IMR-90 (cell line): ENCODE results near the gene FOXF1. TPM values are rescaled to one million over a fixed set of nuclear protein-coding genes. Genes with fewer than 3 reads are reported as not detected.

ENCODE experiments used
- ATAC-seq: fragments of 200-7000 bp; cut with Tn5 transposase; 2 replicates; pipeline ENCODE4 v1.9.1; 2020; ENCODE audit warnings: low read depth, mild to moderate bottlenecking, moderate library complexity
- BruUV-seq: library from RNA; stranded (reverse); fragments of 400-500 nt; replicated peaks from 2 replicates; lab custom pipeline; 2021; lab: Mats Ljungman, UMichigan
- CTCF ChIA-PET: fragments of 300-600 bp; formaldehyde crosslinking; extraction: SDS; loops from one replicate; lab custom pipeline; 2021; ENCODE audit warnings: antibody characterized with exemption; lab: Yijun Ruan, JAX
- POLR2A ChIA-PET: fragments of 300-600 bp; sonication (Branson Sonifier 250); formaldehyde crosslinking; loops from one replicate; lab custom pipeline; 2022; ENCODE audit warnings: antibody characterized with exemption; ENCODE audit not compliant: unreplicated experiment; lab: Charles Lee
- DNase-seq: peaks from one replicate; pipeline ENCODE4 v3.0.0; 2013
- H2AFZ ChIP-seq: replicated peaks from 2 replicates; pipeline ENCODE3; 2013; ENCODE audit warnings: low read length, mild to moderate bottlenecking; ENCODE audit not compliant: poor library complexity
- H2AK5ac ChIP-seq: 2 replicates; pipeline ENCODE4 v1.6.1; 2013; ENCODE audit warnings: low read depth, low read length, inconsistent platforms
- H2AK9ac ChIP-seq: replicated peaks from 2 replicates; pipeline ENCODE3; 2013; ENCODE audit warnings: mild to moderate bottlenecking, low read depth, low read length, moderate library complexity; ENCODE audit not compliant: poor library complexity
- H2BK120ac ChIP-seq: 2 replicates; pipeline ENCODE4 v1.6.1; 2013; ENCODE audit warnings: low read depth, low read length, inconsistent platforms
- H2BK15ac ChIP-seq: 3 replicates; pipeline ENCODE4 v1.6.1; 2013; ENCODE audit warnings: low read depth, low read length, inconsistent platforms
- H2BK20ac ChIP-seq: 2 replicates; pipeline ENCODE4 v1.6.1; 2013; ENCODE audit warnings: low read depth, mild to moderate bottlenecking, inconsistent platforms, low read length, moderate library complexity
- H2BK5ac ChIP-seq: 2 replicates; pipeline ENCODE4 v1.6.1; 2013; ENCODE audit warnings: mild to moderate bottlenecking, low read depth, low read length, inconsistent platforms; ENCODE audit not compliant: poor library complexity, severe bottlenecking
- H3K14ac ChIP-seq: replicated peaks from 2 replicates; pipeline ENCODE4 v1.6.1; 2013; ENCODE audit warnings: low read depth, low read length, inconsistent platforms
- H3K18ac ChIP-seq: 2 replicates; pipeline ENCODE4 v1.6.1; 2013; ENCODE audit warnings: low read depth, low read length, control low read depth
- H3K23ac ChIP-seq: 2 replicates; pipeline ENCODE4 v1.6.1; 2013; ENCODE audit warnings: low read depth, low read length, inconsistent platforms
- H3K27ac ChIP-seq: 2 replicates; pipeline ENCODE4 v1.5.1; 2013; ENCODE audit warnings: mild to moderate bottlenecking, control low read depth, low read length; ENCODE audit not compliant: insufficient read depth
- H3K27me3 ChIP-seq: 2 replicates; pipeline ENCODE4 v1.6.1; 2013; ENCODE audit warnings: low read length; ENCODE audit not compliant: control insufficient read depth, insufficient read depth
- H3K36me3 ChIP-seq: 2 replicates; pipeline ENCODE4 v1.6.1; 2013; ENCODE audit warnings: low read length, mixed read lengths; ENCODE audit not compliant: control insufficient read depth, insufficient read depth
- H3K4ac ChIP-seq: 2 replicates; pipeline ENCODE4 v1.6.1; 2013; ENCODE audit warnings: low read depth, low read length, inconsistent platforms
- H3K4me1 ChIP-seq: 2 replicates; pipeline ENCODE4 v1.6.1; 2013; ENCODE audit warnings: low read length, mixed read lengths; ENCODE audit not compliant: control insufficient read depth, insufficient read depth
- H3K4me2 ChIP-seq: 2 replicates; pipeline ENCODE4 v1.6.1; 2013; ENCODE audit warnings: low read depth, mild to moderate bottlenecking, control low read depth, low read length, moderate library complexity
- H3K4me3 ChIP-seq: 2 replicates; pipeline ENCODE4 v1.5.1; 2013; ENCODE audit warnings: low read depth, mild to moderate bottlenecking, control low read depth, low read length, moderate library complexity; ENCODE audit not compliant: insufficient read depth
- H3K56ac ChIP-seq: 2 replicates; pipeline ENCODE4 v1.6.1; 2013; ENCODE audit warnings: low read length, inconsistent platforms; ENCODE audit not compliant: insufficient read depth; ENCODE audit errors: extremely low read depth
- H3K79me1 ChIP-seq, 2 experiments: 2 replicates each; pipeline ENCODE4 v1.6.1; 2013; ENCODE audit warnings: low read length in 2 of 2, inconsistent platforms in 1 of 2, low read depth in 1 of 2
- H3K9ac ChIP-seq: 2 replicates; pipeline ENCODE4 v1.6.1; 2013; ENCODE audit warnings: low read depth, low read length, control low read depth
- H3K9me1 ChIP-seq: 2 replicates; pipeline ENCODE4 v1.6.1; 2013; ENCODE audit warnings: low read length, inconsistent platforms; ENCODE audit not compliant: insufficient read depth
- H3K9me3 ChIP-seq: 2 replicates; pipeline ENCODE4 v1.6.1; 2013; ENCODE audit warnings: low read length; ENCODE audit not compliant: control insufficient read depth, insufficient read depth
- H4K20me1 ChIP-seq: 2 replicates; pipeline ENCODE4 v1.6.1; 2013; ENCODE audit warnings: low read length, inconsistent platforms; ENCODE audit not compliant: insufficient read depth
- H4K5ac ChIP-seq: 2 replicates; pipeline ENCODE4 v1.6.1; 2013; ENCODE audit warnings: mild to moderate bottlenecking, low read depth, low read length, control low read depth
- H4K8ac ChIP-seq, 2 experiments: 2 replicates each; pipeline ENCODE4 v1.6.1; 2013; ENCODE audit warnings: low read depth in 2 of 2, low read length in 2 of 2, control low read depth in 1 of 2, inconsistent platforms in 1 of 2
- H4K91ac ChIP-seq: 2 replicates; pipeline ENCODE4 v1.6.1; 2013; ENCODE audit warnings: low read depth, low read length, inconsistent platforms; ENCODE audit not compliant: insufficient read depth
- BHLHE40 ChIP-seq: fragments of 150-350 bp; IDR thresholded peaks from 2 replicates; pipeline ENCODE4 v1.6.1; 2016; ENCODE audit warnings: mild to moderate bottlenecking, low read depth, low read length
- POLR2A ChIP-seq: IDR thresholded peaks from 2 replicates; pipeline ENCODE4 v1.6.1; 2012; ENCODE audit warnings: mild to moderate bottlenecking, low read depth, low read length
- WGBS, 2 experiments: methylation state at CpG; one replicate each; pipeline versions ENCODE4 v1.1.5 to v1.1.7; 2013; ENCODE audit warnings: missing lambda C conversion rate in 2 of 2; ENCODE audit not compliant: insufficient read length in 1 of 2; ENCODE audit errors: extremely low coverage in 2 of 2; 5-methylcytosine and 5-hydroxymethylcytosine counted together
- dilution Hi-C: fragments of 300-500 bp; cut with HindIII; formaldehyde crosslinking; loops from one replicate; pipeline ENCODE4 v1.14.3; 2018; ENCODE audit warnings: low sequenced_read_pairs; ENCODE audit not compliant: unreplicated experiment
- in situ Hi-C: fragments of 300-500 bp; cut with MboI; formaldehyde crosslinking; loops from 3 replicates; pipeline ENCODE4 v1.14.3; 2019; ENCODE audit warnings: low sequenced_read_pairs, inconsistent platforms, mixed read lengths
- intact Hi-C: fragments of 100-400 bp; cut with micrococcal nuclease; formaldehyde crosslinking; loops from 2 replicates; pipeline ENCODE4 v1.10.0; 2022
- polyA plus RNA-seq, 3 experiments: library from polyadenylated mRNA; depleted of rRNA; stranded (reverse); fragments of >200 nt; gene quantifications; 2 replicates each; pipeline ENCODE4 v1.2.3, GENCODE V29; 2012; ENCODE audit warnings: low replicate concordance in 1 of 3
- total RNA-seq: library from RNA; depleted of rRNA; stranded (reverse); fragments of >200 nt; gene quantifications from 2 replicates; pipeline ENCODE4 v1.2.3, GENCODE V29; 2012
- TF ChIP-seq, protein P1 (sequence below): fragments of 150-350 bp; IDR thresholded peaks from 2 replicates; pipeline ENCODE4 v1.6.1; 2016; ENCODE audit warnings: low read depth, mild to moderate bottlenecking, low read length, moderate library complexity, borderline replicate concordance

The FOXF1 gene
- total and polyA plus RNA-seq, 2 of the 4 experiments (the other 2 are of a cell fraction): 2.7 to 33.0 TPM

DNA sequence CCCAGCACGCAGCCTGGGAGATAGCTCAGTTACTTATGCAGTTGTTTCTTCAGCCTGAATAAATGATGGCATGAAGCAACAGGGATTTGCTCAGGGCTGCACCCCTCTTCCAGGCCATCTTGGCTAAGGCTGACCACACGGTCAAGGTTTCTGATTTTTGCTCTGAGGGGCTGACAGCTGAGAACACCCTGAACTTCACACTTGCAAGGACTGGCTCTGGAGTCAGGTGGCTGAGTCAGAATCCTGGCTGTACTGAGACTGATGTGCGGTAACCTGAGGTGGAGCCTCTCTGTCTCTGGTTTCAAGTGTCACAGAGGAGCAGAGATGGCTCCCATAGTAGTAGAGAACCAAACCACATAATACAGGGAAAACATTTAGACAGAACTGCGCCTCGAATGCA is 40.0 kb downstream of the FOXF1 start:
- Histone ChIP-seq H3K4me2 (no peak overlapping the region), H3K9me1 (no peaks in the 10 kb centered on the region), H2BK5ac (no peak overlapping the region), H3K36me3 (peaks cover 36% of the 10 kb centered on the region), H2BK120ac (no peak overlapping the region), H3K9me3 (no peaks in the 10 kb centered on the region), H3K27ac (no peak overlapping the region), H2AK5ac (no peak overlapping the region), H3K4me1 (peaks cover 4% of the 10 kb centered on the region; the same call in 1 of the 2 replicates), H3K79me1 (peaks cover 18 to 43% of the 10 kb centered on the region in 2 experiments), H3K9ac (no peak overlapping the region), H2AK9ac (no peak overlapping the region), H2BK15ac (no peak overlapping the region), H3K56ac (no peak overlapping the region), H3K14ac (no peak overlapping the region), H4K91ac (no peak overlapping the region), H4K8ac (no peak overlapping the region), H2AFZ (no peak overlapping the region), H3K27me3 (no peaks in the 10 kb centered on the region), H4K5ac (no peak overlapping the region), H3K18ac (no peak overlapping the region), H3K23ac (no peak overlapping the region), H2BK20ac (no peak overlapping the region), H3K4me3 (no peak overlapping the region), H3K4ac (no peak overlapping the region), H4K20me1 (no peaks in the 10 kb centered on the region)
- BruUV-seq: no TSS peak
- in situ Hi-C loops: no loop called here
- no peak for ATAC-seq
- 67% methylated on average over 1 of the region's 5 CpGs; no CpG with 5 or more reads in 1 of the 2 experiments for WGBS, 2 experiments
- intact Hi-C loops: no loop called here
- DNase-seq: no peak
- ChIA-PET CTCF (no interaction called here), POLR2A (no interaction called here)
- dilution Hi-C loops: no loop called here
- TF ChIP-seq POLR2A (no peak), BHLHE40 (no peak)
- TF ChIP-seq, protein P1, sequence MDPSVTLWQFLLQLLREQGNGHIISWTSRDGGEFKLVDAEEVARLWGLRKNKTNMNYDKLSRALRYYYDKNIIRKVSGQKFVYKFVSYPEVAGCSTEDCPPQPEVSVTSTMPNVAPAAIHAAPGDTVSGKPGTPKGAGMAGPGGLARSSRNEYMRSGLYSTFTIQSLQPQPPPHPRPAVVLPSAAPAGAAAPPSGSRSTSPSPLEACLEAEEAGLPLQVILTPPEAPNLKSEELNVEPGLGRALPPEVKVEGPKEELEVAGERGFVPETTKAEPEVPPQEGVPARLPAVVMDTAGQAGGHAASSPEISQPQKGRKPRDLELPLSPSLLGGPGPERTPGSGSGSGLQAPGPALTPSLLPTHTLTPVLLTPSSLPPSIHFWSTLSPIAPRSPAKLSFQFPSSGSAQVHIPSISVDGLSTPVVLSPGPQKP: no peak
